Aorta (tissue), 5 donors: ENCODE measurements around the gene CDK19. TPM values are rescaled to one million over a fixed set of nuclear protein-coding genes. Genes with fewer than 3 reads are reported as not detected.

Experiments used
- ATAC-seq: fragments of 200-7000 bp; cut with Tn5 transposase; one replicate; pipeline ENCODE4 v1.9.1; 2022; ENCODE audit warnings: moderate library complexity; ENCODE audit not compliant: low FRiP score
- DNase-seq, 2 donors: peaks; one replicate each; pipeline ENCODE4 v3.0.0-alpha.2; 2020
- H3K27ac ChIP-seq, 2 donors: one replicate each; pipeline ENCODE4 v1.5.1; 2013; ENCODE audit warnings: low read length in 2 of 2, mild to moderate bottlenecking in 2 of 2, moderate library complexity in 2 of 2, control low read depth in 1 of 2, inconsistent platforms in 1 of 2, low read depth in 1 of 2
- H3K27me3 ChIP-seq, 2 donors: one replicate each; pipeline ENCODE4 v1.6.1; 2013; ENCODE audit warnings: control low read depth in 1 of 2, low read length in 1 of 2, mild to moderate bottlenecking in 1 of 2, moderate library complexity in 1 of 2; ENCODE audit not compliant: insufficient read depth in 2 of 2, control insufficient read depth in 1 of 2
- H3K36me3 ChIP-seq, 2 donors: one replicate each; pipeline ENCODE4 v1.6.1; 2013; ENCODE audit warnings: control low read depth in 1 of 2, low read length in 1 of 2, mild to moderate bottlenecking in 1 of 2; ENCODE audit not compliant: insufficient read depth in 2 of 2, control insufficient read depth in 1 of 2
- H3K4me1 ChIP-seq, 2 donors: one replicate each; pipeline ENCODE4 v1.6.1; 2013; ENCODE audit warnings: low read length in 2 of 2, control low read depth in 1 of 2, mild to moderate bottlenecking in 1 of 2, moderate library complexity in 1 of 2; ENCODE audit not compliant: insufficient read depth in 2 of 2, control insufficient read depth in 1 of 2
- H3K4me3 ChIP-seq, 2 donors: one replicate each; pipeline ENCODE4 v1.5.1; 2013; ENCODE audit warnings: low read length in 2 of 2, control low read depth in 1 of 2, mild to moderate bottlenecking in 1 of 2
- H3K9me3 ChIP-seq: one replicate; pipeline ENCODE4 v1.6.1; 2013; ENCODE audit warnings: mild to moderate bottlenecking, low read length; ENCODE audit not compliant: control insufficient read depth
- WGBS, 2 donors: extraction: QIAGEN DNeasy Blood & Tissue Kit; methylation state at CpG; one replicate each; pipeline ENCODE4 v1.1.7; 2013; 5-methylcytosine and 5-hydroxymethylcytosine counted together
- intact Hi-C, 2 donors: fragments of 100-400 bp; cut with DNase I; formaldehyde crosslinking; loops; one replicate each; pipeline versions ENCODE4 v1.14.2 to v1.15.0; 2022
- polyA plus RNA-seq, 2 donors: library from polyadenylated mRNA; stranded (reverse); fragments of 200-250 nt; gene quantifications; one replicate each; pipeline ENCODE4 v1.2.3, GENCODE V29; 2013
- total RNA-seq, 2 donors: library from RNA; stranded (reverse); fragmentation: NEBNext Ultra II Directional; extraction: Animal tissue kit (Norgen Biotek cat#: 25700); gene quantifications; one replicate each; pipeline ENCODE4 v1.2.1, GENCODE V29; 2021
- donor health status: healthy with polysubstance abuse.
- donor health status: Bipolar disorder and iron deficiency.
- donor health status: DM: no; HTN: no; CAD: no.
- donor health status: DM: no; HTN: no; CAD: no.
- donor health status: DM: yes; HTN: yes; CAD: no.

The CDK19 gene
- total and polyA plus RNA-seq, 4 donors, result 5.4 to 22.4 (median 12.8) TPM

DNA sequence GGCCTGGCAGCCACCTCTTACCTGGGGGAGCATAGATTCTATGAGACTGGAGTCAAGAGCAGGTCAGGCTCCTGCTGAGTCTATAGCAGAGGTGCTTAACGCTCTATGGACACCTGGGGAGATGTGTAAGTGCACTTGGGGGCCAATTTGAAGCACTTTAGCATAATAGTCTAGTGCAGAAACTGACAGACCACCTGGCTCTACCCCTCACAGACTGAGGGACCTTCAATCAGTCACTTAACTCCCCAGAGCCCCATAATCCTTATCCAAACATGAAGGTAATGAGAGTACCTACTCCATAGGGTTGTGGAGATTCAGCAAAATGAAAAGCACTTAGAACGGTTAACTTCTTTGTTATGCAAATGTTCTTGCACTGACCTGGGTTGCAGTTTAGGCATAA is 251.6 kb downstream of the CDK19 start:
- Histone ChIP-seq H3K4me1 (no peaks in the 10 kb centered on the region), H3K4me3 (no peak overlapping the region), H3K27ac (no peak overlapping the region), H3K27me3 (no peaks in the 10 kb centered on the region), H3K9me3 (no peaks in the 10 kb centered on the region), H3K36me3 (no peaks in the 10 kb centered on the region)
- no peak for ATAC-seq
- no peak for DNase-seq
- intact Hi-C loops, result no loop called here
- 56 to 62% methylated on average over 2 of the region's 2 CpGs for WGBS, 2 donors

DNA sequence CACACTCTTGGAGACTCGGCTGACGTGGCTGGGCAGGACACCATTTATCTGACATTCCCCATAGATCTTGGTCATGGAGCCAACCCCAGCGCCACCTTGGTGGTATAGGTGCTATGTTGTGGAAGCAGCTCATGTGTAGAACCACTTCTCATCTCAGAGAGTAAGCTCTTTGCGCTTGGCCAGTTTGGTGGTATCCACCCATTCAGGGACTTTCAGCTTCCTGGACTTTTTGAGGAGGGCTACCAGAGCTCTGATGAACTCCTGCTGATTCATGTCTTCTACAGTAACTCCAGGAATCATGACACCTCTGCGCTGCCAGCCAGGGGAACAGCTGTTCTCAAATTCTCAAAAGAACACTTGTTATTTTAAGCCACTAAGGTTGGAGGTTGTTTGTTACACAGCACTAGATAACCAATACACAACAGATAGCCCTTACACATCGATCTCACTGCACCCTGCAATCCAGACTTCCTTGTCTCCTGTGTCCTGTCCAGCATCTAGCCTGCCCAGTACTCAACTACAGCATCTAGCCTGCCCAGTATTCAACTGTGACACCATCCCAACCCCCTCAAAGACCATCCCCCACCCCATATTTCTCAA is 252.9 kb downstream of the CDK19 start:
- no peaks in the 10 kb centered on the region for H3K9me3 ChIP-seq
- no peaks in the 10 kb centered on the region for H3K27me3 ChIP-seq
- H3K27ac ChIP-seq, result no peak overlapping the region
- intact Hi-C loops, result no loop called here
- no peak overlapping the region for H3K4me3 ChIP-seq
- no peaks in the 10 kb centered on the region for H3K36me3 ChIP-seq
- no peaks in the 10 kb centered on the region for H3K4me1 ChIP-seq
- 93% methylated on average over 6 of the region's 6 CpGs for WGBS, 2 donors
- DNase-seq (no peak), ATAC-seq (no peak)

DNA sequence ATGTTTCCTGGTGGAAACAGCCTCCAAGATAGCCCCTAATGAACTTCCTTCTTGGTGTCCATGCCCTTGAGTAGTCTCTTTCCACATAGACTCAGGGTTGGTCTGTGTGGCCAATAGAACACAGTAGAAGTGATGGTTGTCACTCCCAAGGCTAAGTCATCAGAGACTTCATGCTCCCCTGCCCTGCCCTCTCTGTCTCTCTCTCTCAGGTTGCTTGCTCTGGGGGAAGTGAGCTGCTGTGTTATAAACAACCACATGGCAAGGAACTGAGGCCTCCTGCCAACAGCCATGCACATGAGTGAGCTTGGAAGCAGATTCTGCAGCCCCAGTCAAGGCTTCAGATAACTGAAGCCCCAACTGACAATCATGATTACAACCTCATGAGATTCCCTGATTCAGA is 253.6 kb downstream of the CDK19 start:
- no peaks in the 10 kb centered on the region for H3K4me1 ChIP-seq
- intact Hi-C loops, result no loop called here
- H3K9me3 ChIP-seq, result no peaks in the 10 kb centered on the region
- ATAC-seq (no peak), DNase-seq (no peak)
- H3K4me3 ChIP-seq, result no peak overlapping the region
- no peak overlapping the region for H3K27ac ChIP-seq
- H3K36me3 ChIP-seq, result no peaks in the 10 kb centered on the region
- H3K27me3 ChIP-seq, result no peaks in the 10 kb centered on the region

DNA sequence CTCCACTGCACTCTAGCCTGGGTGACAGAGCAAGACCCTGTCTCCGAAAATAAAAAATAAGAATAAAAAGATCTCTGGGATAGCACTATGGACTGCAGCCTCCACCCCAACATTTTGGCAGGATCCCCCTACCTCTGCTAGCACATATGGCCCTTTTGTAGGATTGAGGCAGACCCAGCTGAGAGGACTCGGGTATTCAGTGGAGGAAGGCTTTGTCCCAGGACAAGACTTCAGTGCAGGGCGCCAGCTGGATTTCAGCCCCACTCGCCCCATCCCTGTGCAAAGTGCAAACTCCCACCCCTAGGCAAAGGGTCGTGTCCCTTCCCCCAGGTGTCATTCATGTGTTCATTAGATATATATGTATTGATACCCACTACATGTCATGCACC is 254.3 kb downstream of the CDK19 start:
- H3K36me3 ChIP-seq, result no peaks in the 10 kb centered on the region
- no peaks in the 10 kb centered on the region for H3K27me3 ChIP-seq
- no peak for DNase-seq
- H3K9me3 ChIP-seq, result no peaks in the 10 kb centered on the region
- no peak for ATAC-seq
- H3K4me3 ChIP-seq, result no peak overlapping the region
- intact Hi-C loops, result no loop called here
- no peak overlapping the region for H3K27ac ChIP-seq
- no peaks in the 10 kb centered on the region for H3K4me1 ChIP-seq
- 83 to 88% methylated on average over 5 of the region's 5 CpGs for WGBS, 2 donors

DNA sequence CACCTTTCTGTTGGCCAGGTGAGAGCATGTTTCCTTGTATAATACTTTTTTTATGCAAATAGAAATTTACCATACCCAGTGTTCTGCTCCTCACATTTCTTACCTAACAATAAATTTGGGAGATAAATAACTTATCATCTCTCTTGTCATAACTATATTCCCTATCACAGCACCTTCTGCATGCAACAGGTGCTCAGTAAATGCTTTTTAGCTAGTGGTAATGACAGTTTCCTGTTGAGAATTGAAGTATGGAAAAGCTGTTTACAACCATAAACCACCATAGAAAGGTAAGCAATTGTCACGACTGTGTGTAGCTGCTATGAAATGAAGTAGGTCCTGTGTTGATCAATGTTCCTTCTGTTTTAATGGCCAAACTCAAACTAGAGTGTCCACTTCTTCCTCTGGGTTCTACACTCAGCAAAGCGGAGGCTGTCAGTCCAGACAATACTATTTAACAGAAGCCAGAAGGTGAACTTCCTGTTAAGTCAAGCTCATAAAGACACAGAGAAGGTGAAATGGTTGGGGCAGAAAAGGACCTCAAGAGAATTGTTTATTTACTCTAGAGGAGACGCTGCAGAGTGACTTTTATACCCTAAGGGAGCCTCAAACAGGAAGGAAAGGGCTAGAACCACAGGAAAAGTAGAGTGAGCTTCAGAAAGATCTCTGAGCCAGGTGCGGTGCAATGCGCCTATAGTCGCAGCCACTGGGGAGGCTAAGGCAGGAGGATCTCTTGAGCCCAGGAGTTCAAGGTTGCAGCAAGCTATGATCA is 254.8 kb downstream of the CDK19 start:
- 69% methylated on average over 6 of the region's 6 CpGs for WGBS, 2 donors

More for the DNA sequence above, 254.8 kb downstream of the CDK19 start:
- no peak overlapping the region for H3K4me3 ChIP-seq
- no peaks in the 10 kb centered on the region for H3K27me3 ChIP-seq
- DNase-seq (no peak), ATAC-seq (no peak)
- H3K9me3 ChIP-seq, result no peaks in the 10 kb centered on the region
- H3K36me3 ChIP-seq, result no peaks in the 10 kb centered on the region
- intact Hi-C loops, result no loop called here
- H3K27ac ChIP-seq, result no peak overlapping the region
- no peaks in the 10 kb centered on the region for H3K4me1 ChIP-seq

Other genes with a start within 250 kb of the CDK19 start
- 10 to 100 TPM; 37.8 to 55.1 TPM for gene AMD1, start 59.3 kb upstream of the CDK19 start, total RNA-seq
- 10 to 100 TPM; 18.3 to 55.6 TPM for gene AMD1, start 59.3 kb upstream of the CDK19 start, polyA plus RNA-seq
- gene GTF3C6, start 143.2 kb upstream of the CDK19 start, total RNA-seq, result 10 to 100 TPM; 43.0 to 46.6 TPM
- 10 to 100 TPM; 38.5 to 76.9 TPM for gene GTF3C6, start 143.2 kb upstream of the CDK19 start, polyA plus RNA-seq
- 10 to 100 TPM; 17.2 to 21.9 TPM for gene RPF2, start 166.6 kb upstream of the CDK19 start, total RNA-seq
- gene RPF2, start 166.6 kb upstream of the CDK19 start, polyA plus RNA-seq, result 10 to 100 TPM; 14.9 to 16.6 TPM